ENCODE results near the gene ATAD3A.
"Not testable (repeated sequence)": the region's sequence is repeated elsewhere in the genome, so short reads cannot be mapped to it uniquely, and the experiment has no call there.

The ATAD3A gene

GRCh38 chr1:1490633-1491230 lies 21.2 kb upstream of the ATAD3A start:
- H3K4me3 ChIP-seq (ENCODE audit: low read depth, low read length) = no peak overlapping the region
- H2AFZ ChIP-seq (ENCODE audit: low read length, unreplicated experiment) = no peak overlapping the region
- no peak overlapping the region for H3K27ac ChIP-seq (ENCODE audit: low read depth, low read length)
- H3K4me1 ChIP-seq (ENCODE audit: control insufficient read depth, insufficient read depth, low read length, unreplicated experiment) = no peaks in the 10 kb centered on the region
- H3K27me3 ChIP-seq (ENCODE audit: insufficient read depth, low read length) = no peaks in the 10 kb centered on the region
- no peaks in the 10 kb centered on the region for H3K79me2 ChIP-seq (ENCODE audit: control insufficient read depth, insufficient read depth, low read length, unreplicated experiment)
- peaks cover 49% of the 10 kb centered on the region for H3K36me3 ChIP-seq (ENCODE audit: insufficient read depth, low read length)

GRCh38 chr1:1491601-1492000 lies 20.4 kb upstream of the ATAD3A start:
- Histone ChIP-seq H2AFZ (ENCODE audit: low read length, unreplicated experiment) (no peak overlapping the region), H3K27ac (ENCODE audit: low read depth, low read length) (no peak overlapping the region), H3K4me3 (ENCODE audit: low read depth, low read length) (no peak overlapping the region), H3K4me1 (ENCODE audit: control insufficient read depth, insufficient read depth, low read length, unreplicated experiment) (no peaks in the 10 kb centered on the region), H3K36me3 (ENCODE audit: insufficient read depth, low read length) (peaks cover 49% of the 10 kb centered on the region), H3K27me3 (ENCODE audit: insufficient read depth, low read length) (no peaks in the 10 kb centered on the region), H3K79me2 (ENCODE audit: control insufficient read depth, insufficient read depth, low read length, unreplicated experiment) (no peaks in the 10 kb centered on the region)

- not testable (repeated sequence) for H3K4me3 ChIP-seq (ENCODE audit: low read depth, low read length); H3K4me1 ChIP-seq (ENCODE audit: control insufficient read depth, insufficient read depth, low read length, unreplicated experiment); H2AFZ ChIP-seq (ENCODE audit: low read length, unreplicated experiment); H3K27ac ChIP-seq (ENCODE audit: low read depth, low read length); H3K27me3 ChIP-seq (ENCODE audit: insufficient read depth, low read length); H3K79me2 ChIP-seq (ENCODE audit: control insufficient read depth, insufficient read depth, low read length, unreplicated experiment)
- peaks cover 36% of the 10 kb centered on the region for H3K36me3 ChIP-seq (ENCODE audit: insufficient read depth, low read length)
Observed at GRCh38 chr1:1494311-1494710, 17.7 kb upstream of the ATAD3A start.

GRCh38 chr1:1495461-1495975 lies 16.4 kb upstream of the ATAD3A start:
- not testable (repeated sequence) for H3K27me3 ChIP-seq (ENCODE audit: insufficient read depth, low read length); H3K4me1 ChIP-seq (ENCODE audit: control insufficient read depth, insufficient read depth, low read length, unreplicated experiment); H3K79me2 ChIP-seq (ENCODE audit: control insufficient read depth, insufficient read depth, low read length, unreplicated experiment); H2AFZ ChIP-seq (ENCODE audit: low read length, unreplicated experiment); H3K4me3 ChIP-seq (ENCODE audit: low read depth, low read length); H3K27ac ChIP-seq (ENCODE audit: low read depth, low read length)
- H3K36me3 ChIP-seq (ENCODE audit: insufficient read depth, low read length) = peaks cover 26% of the 10 kb centered on the region

GRCh38 chr1:1504777-1505365 lies 7.1 kb upstream of the ATAD3A start:
- H3K4me3 ChIP-seq (ENCODE audit: low read depth, low read length); H2AFZ ChIP-seq (ENCODE audit: low read length, unreplicated experiment): not testable (repeated sequence)
- peak overlapping the region; percentile 24; the same call in 1 of the 2 replicates for H3K27ac ChIP-seq (ENCODE audit: low read depth, low read length)

GRCh38 chr1:1505366-1505798 lies 6.6 kb upstream of the ATAD3A start:
- H3K27me3 ChIP-seq (ENCODE audit: insufficient read depth, low read length); H3K79me2 ChIP-seq (ENCODE audit: control insufficient read depth, insufficient read depth, low read length, unreplicated experiment); H3K4me3 ChIP-seq (ENCODE audit: low read depth, low read length); H3K36me3 ChIP-seq (ENCODE audit: insufficient read depth, low read length); H2AFZ ChIP-seq (ENCODE audit: low read length, unreplicated experiment); H3K4me1 ChIP-seq (ENCODE audit: control insufficient read depth, insufficient read depth, low read length, unreplicated experiment): not testable (repeated sequence)
- H3K27ac ChIP-seq (ENCODE audit: low read depth, low read length) = peak overlapping the region; percentile 24; the same call in 1 of the 2 replicates

More at GRCh38 chr1:1504777-1505365, 7.1 kb upstream of the ATAD3A start:
- not testable (repeated sequence) for H3K4me1 ChIP-seq (ENCODE audit: control insufficient read depth, insufficient read depth, low read length, unreplicated experiment); H3K36me3 ChIP-seq (ENCODE audit: insufficient read depth, low read length); H3K27me3 ChIP-seq (ENCODE audit: insufficient read depth, low read length); H3K79me2 ChIP-seq (ENCODE audit: control insufficient read depth, insufficient read depth, low read length, unreplicated experiment)

GRCh38 chr1:1505801-1506200 lies 6.2 kb upstream of the ATAD3A start:
- H3K36me3 ChIP-seq (ENCODE audit: insufficient read depth, low read length); H2AFZ ChIP-seq (ENCODE audit: low read length, unreplicated experiment); H3K4me1 ChIP-seq (ENCODE audit: control insufficient read depth, insufficient read depth, low read length, unreplicated experiment); H3K27me3 ChIP-seq (ENCODE audit: insufficient read depth, low read length); H3K27ac ChIP-seq (ENCODE audit: low read depth, low read length); H3K4me3 ChIP-seq (ENCODE audit: low read depth, low read length); H3K79me2 ChIP-seq (ENCODE audit: control insufficient read depth, insufficient read depth, low read length, unreplicated experiment): not testable (repeated sequence)

- H3K36me3 ChIP-seq (ENCODE audit: insufficient read depth, low read length) = no peaks in the 10 kb centered on the region
- H3K4me1 ChIP-seq (ENCODE audit: control insufficient read depth, insufficient read depth, low read length, unreplicated experiment) = no peaks in the 10 kb centered on the region
- H3K79me2 ChIP-seq (ENCODE audit: control insufficient read depth, insufficient read depth, low read length, unreplicated experiment) = no peaks in the 10 kb centered on the region
- H2AFZ ChIP-seq (ENCODE audit: low read length, unreplicated experiment) = no peak overlapping the region
- no peaks in the 10 kb centered on the region for H3K27me3 ChIP-seq (ENCODE audit: insufficient read depth, low read length)
- H3K4me3 ChIP-seq (ENCODE audit: low read depth, low read length) = no peak overlapping the region
- no peak overlapping the region for H3K27ac ChIP-seq (ENCODE audit: low read depth, low read length)
Observed at GRCh38 chr1:1507305-1507704, 4.7 kb upstream of the ATAD3A start.

GRCh38 chr1:1508775-1509464 lies 3.0 kb upstream of the ATAD3A start:
- not testable (repeated sequence) for H3K79me2 ChIP-seq (ENCODE audit: control insufficient read depth, insufficient read depth, low read length, unreplicated experiment); H3K27ac ChIP-seq (ENCODE audit: low read depth, low read length); H3K4me3 ChIP-seq (ENCODE audit: low read depth, low read length); H3K36me3 ChIP-seq (ENCODE audit: insufficient read depth, low read length); H2AFZ ChIP-seq (ENCODE audit: low read length, unreplicated experiment); H3K27me3 ChIP-seq (ENCODE audit: insufficient read depth, low read length); H3K4me1 ChIP-seq (ENCODE audit: control insufficient read depth, insufficient read depth, low read length, unreplicated experiment)

- not testable (repeated sequence) for H3K4me1 ChIP-seq (ENCODE audit: control insufficient read depth, insufficient read depth, low read length, unreplicated experiment); H3K27ac ChIP-seq (ENCODE audit: low read depth, low read length); H3K36me3 ChIP-seq (ENCODE audit: insufficient read depth, low read length); H2AFZ ChIP-seq (ENCODE audit: low read length, unreplicated experiment); H3K27me3 ChIP-seq (ENCODE audit: insufficient read depth, low read length); H3K4me3 ChIP-seq (ENCODE audit: low read depth, low read length)
- H3K79me2 ChIP-seq (ENCODE audit: control insufficient read depth, insufficient read depth, low read length, unreplicated experiment) = peaks cover 14% of the 10 kb centered on the region
Observed at GRCh38 chr1:1509465-1509850, 2.5 kb upstream of the ATAD3A start.

Data from ACC112 (cell line).